Prostate gland (tissue), 2 donors: ENCODE data around the gene LRRC8E. TPM values are rescaled to one million over a fixed set of nuclear protein-coding genes. Genes with fewer than 3 reads are reported as not detected.

Experiments
- DNase-seq: peaks from one replicate; pipeline ENCODE4 v3.0.0-alpha.2; 2019; ENCODE audit warnings: low spot score
- H3K27ac ChIP-seq, 2 donors: fragments of 200-600 bp; sonication (generic); 2 replicates each; pipeline ENCODE4 v1.5.1; 2017 to 2019
- H3K27me3 ChIP-seq: fragments of 200-600 bp; sonication (generic); replicated peaks from 2 replicates; pipeline ENCODE4 v1.5.1; 2019; ENCODE audit not compliant: insufficient read depth
- H3K36me3 ChIP-seq, 2 donors: fragments of 200-600 bp; sonication (generic); 1 replicate in 1 of 2; 2 replicates in 1 of 2; pipeline versions ENCODE4 v1.5.1 to v1.8.1; 2017 to 2019
- H3K4me1 ChIP-seq: fragments of 200-600 bp; sonication (generic); replicated peaks from 2 replicates; pipeline ENCODE4 v1.5.1; 2019
- H3K4me3 ChIP-seq, 2 donors: fragments of 200-600 bp; sonication (generic); 2 replicates each; pipeline ENCODE4 v1.5.1; 2017 to 2019
- H3K9me3 ChIP-seq: fragments of 200-600 bp; sonication (generic); 2 replicates; pipeline ENCODE4 v1.5.1; 2017
- CTCF ChIP-seq, 4 experiments: fragments of 200-600 bp in 2 of 4; fragments of 450-650 bp in 2 of 4; sonication (generic) in 2 of 4; IDR thresholded peaks; 1 replicate in 3 of 4; 2 replicates in 1 of 4; pipeline ENCODE4 v1.5.1; 2016 to 2019; ENCODE audit warnings: antibody characterized with exemption in 4 of 4, mild to moderate bottlenecking in 2 of 4, moderate library complexity in 2 of 4
- POLR2A ChIP-seq: fragments of 450-650 bp; IDR thresholded peaks from one replicate; pipeline ENCODE4 v1.6.1; 2016; ENCODE audit warnings: antibody characterized with exemption, mild to moderate bottlenecking
- POLR2AphosphoS5 ChIP-seq: sonication (generic); formaldehyde crosslinking; IDR thresholded peaks from one replicate; pipeline ENCODE4 v1.6.1; 2017; ENCODE audit warnings: antibody characterized with exemption
- WGBS: methylation state at CpG from one replicate; pipeline ENCODE4 v1.1.5; 2018; 5-methylcytosine and 5-hydroxymethylcytosine counted together
- intact Hi-C: fragments of 100-400 bp; cut with DNase I; formaldehyde crosslinking; loops from one replicate; pipeline ENCODE4 v1.14.2; 2022
- total RNA-seq, 2 donors: library from RNA; depleted of rRNA; stranded (reverse); fragments of >200 nt; gene quantifications; one replicate each; pipeline ENCODE4 v1.1.0, GENCODE V29; 2016

The LRRC8E gene
- total RNA-seq, 2 donors from 2014 or later, result 4.8 to 11.7 TPM

- DNase-seq, result no peak
- 92% methylated on average over 32 of the region's 32 CpGs for WGBS
- no peak overlapping the region for H3K27ac ChIP-seq
Measured at GRCh38 chr19:7932276-7932929, 44.1 kb downstream of the LRRC8E start.

GRCh38 chr19:7932930-7933300, 44.6 kb downstream of the LRRC8E start:
- Histone ChIP-seq H3K9me3 (no peaks in the 10 kb centered on the region), H3K36me3 (peaks cover 12 to 51% of the 10 kb centered on the region in 2 donors), H3K27me3 (no peaks in the 10 kb centered on the region), H3K4me3 (no peak overlapping the region), H3K4me1 (peaks cover 14% of the 10 kb centered on the region), H3K27ac (no peak overlapping the region)
- intact Hi-C loops, result no loop called here
- no peak for DNase-seq
- TF ChIP-seq POLR2A (no peak), CTCF (IDR thresholded peaks at IDR 0.05) (no peak), POLR2AphosphoS5 (no peak)
- WGBS, result 96% methylated on average over 10 of the region's 10 CpGs

More at GRCh38 chr19:7932276-7932929, 44.1 kb downstream of the LRRC8E start:
- Histone ChIP-seq H3K9me3 (no peaks in the 10 kb centered on the region), H3K4me1 (peaks cover 17% of the 10 kb centered on the region), H3K4me3 (no peak overlapping the region), H3K36me3 (peaks cover 12 to 49% of the 10 kb centered on the region in 2 donors), H3K27me3 (no peaks in the 10 kb centered on the region)
- no peak for TF ChIP-seq POLR2A
- no peak for TF ChIP-seq POLR2AphosphoS5
- no peak for TF ChIP-seq CTCF (IDR thresholded peaks at IDR 0.05)
- intact Hi-C loops, result no loop called here

GRCh38 chr19:7933411-7933810, 45.1 kb downstream of the LRRC8E start:
- no peak for DNase-seq
- H3K27me3 ChIP-seq, result no peaks in the 10 kb centered on the region
- intact Hi-C loops, result no loop called here
- no peaks in the 10 kb centered on the region for H3K9me3 ChIP-seq
- H3K36me3 ChIP-seq, result peaks cover 12 to 51% of the 10 kb centered on the region in 2 donors
- H3K4me1 ChIP-seq, result peaks cover 10% of the 10 kb centered on the region
- WGBS, result 87% methylated on average over 12 of the region's 14 CpGs
- TF ChIP-seq POLR2A, result no peak
- no peak for TF ChIP-seq CTCF (IDR thresholded peaks at IDR 0.05)
- no peak for TF ChIP-seq POLR2AphosphoS5
- H3K27ac ChIP-seq, result no peak overlapping the region
- H3K4me3 ChIP-seq, result no peak overlapping the region

GRCh38 chr19:7933828-7934725, 45.8 kb downstream of the LRRC8E start:
- Histone ChIP-seq H3K9me3 (no peaks in the 10 kb centered on the region), H3K27ac (no peak overlapping the region), H3K4me1 (peaks cover 8% of the 10 kb centered on the region), H3K36me3 (peaks cover 12 to 51% of the 10 kb centered on the region in 2 donors), H3K4me3 (no peak overlapping the region), H3K27me3 (no peaks in the 10 kb centered on the region)
- no peak for DNase-seq
- TF ChIP-seq POLR2AphosphoS5, result no peak
- TF ChIP-seq CTCF (IDR thresholded peaks at IDR 0.05), result no peak
- no peak for TF ChIP-seq POLR2A
- intact Hi-C loops, result no loop called here
- WGBS, result 82% methylated on average over 52 of the region's 55 CpGs
